CD14-positive monocyte (primary cell): ENCODE measurements around the gene CIRBP. TPM values are rescaled to one million over a fixed set of nuclear protein-coding genes. Genes with fewer than 3 reads are reported as not detected.

Source experiments
- DNase-seq, 3 donors: peaks; one replicate each; pipeline ENCODE4 v3.0.0-alpha.2; 2011 to 2022
- H2AFZ ChIP-seq: 2 replicates; pipeline ENCODE4 v1.6.0; 2012; ENCODE audit warnings: mild to moderate bottlenecking, low read depth, low read length, inconsistent platforms; ENCODE audit not compliant: insufficient read depth, poor library complexity, severe bottlenecking
- H3K27ac ChIP-seq, 2 donors: 1 replicate in 1 of 2; 2 replicates in 1 of 2; pipeline ENCODE4 v1.5.1; 2012 to 2013; ENCODE audit warnings: low read length in 2 of 2, control low read depth in 1 of 2, inconsistent platforms in 1 of 2, low read depth in 1 of 2, mild to moderate bottlenecking in 1 of 2
- H3K27me3 ChIP-seq, 2 donors: one replicate each; pipeline versions ENCODE4 v1.6.0 to v1.6.1; 2011 to 2013; ENCODE audit warnings: low read length in 2 of 2; ENCODE audit not compliant: control insufficient read depth in 2 of 2, insufficient read depth in 2 of 2
- H3K36me3 ChIP-seq, 2 donors: replicated peaks in 1 of 2; 1 replicate in 1 of 2; 2 replicates in 1 of 2; pipeline versions ENCODE4 v1.5.1 to v1.6.1; 2012 to 2013; ENCODE audit warnings: low read length in 2 of 2, control low read depth in 1 of 2, inconsistent platforms in 1 of 2, mild to moderate bottlenecking in 1 of 2; ENCODE audit not compliant: insufficient read depth in 2 of 2, control insufficient read depth in 1 of 2
- H3K4me1 ChIP-seq, 2 donors: 1 replicate in 1 of 2; 2 replicates in 1 of 2; pipeline versions ENCODE4 v1.5.1 to v1.6.1; 2012 to 2013; ENCODE audit warnings: low read length in 2 of 2, control low read depth in 1 of 2, inconsistent platforms in 1 of 2, mild to moderate bottlenecking in 1 of 2, moderate library complexity in 1 of 2; ENCODE audit not compliant: insufficient read depth in 2 of 2, control insufficient read depth in 1 of 2
- H3K4me2 ChIP-seq: replicated peaks from 2 replicates; pipeline ENCODE3; 2012; ENCODE audit warnings: low read length, moderate library complexity, mild to moderate bottlenecking; ENCODE audit not compliant: poor library complexity, severe bottlenecking; ENCODE audit errors: extremely low read depth
- H3K4me3 ChIP-seq, 3 experiments: fragments of 200-600 bp in 1 of 3; sonication (generic) in 1 of 3; replicated peaks in 1 of 3; 1 replicate in 2 of 3; 2 replicates in 1 of 3; pipeline ENCODE4 v1.5.1; 2011 to 2013; ENCODE audit warnings: low read length in 3 of 3, mild to moderate bottlenecking in 3 of 3, control low read depth in 2 of 3, low read depth in 2 of 3, inconsistent platforms in 1 of 3, moderate library complexity in 1 of 3
- H3K79me2 ChIP-seq: 2 replicates; pipeline ENCODE4 v1.6.0; 2012; ENCODE audit warnings: mild to moderate bottlenecking, control low read depth, inconsistent platforms, low read length, moderate library complexity; ENCODE audit not compliant: insufficient read depth
- H3K9ac ChIP-seq: 2 replicates; pipeline ENCODE4 v1.6.0; 2017; ENCODE audit warnings: low read length, mild to moderate bottlenecking; ENCODE audit not compliant: insufficient read depth, poor library complexity, severe bottlenecking
- H3K9me3 ChIP-seq, 2 donors: replicated peaks in 1 of 2; 1 replicate in 1 of 2; 2 replicates in 1 of 2; pipeline versions ENCODE4 v1.5.1 to v1.6.1; 2012 to 2013; ENCODE audit warnings: low read length in 2 of 2, control low read depth in 1 of 2; ENCODE audit not compliant: control insufficient read depth in 1 of 2, insufficient read depth in 1 of 2
- H4K20me1 ChIP-seq: 2 replicates; pipeline ENCODE4 v1.6.0; 2012; ENCODE audit warnings: mild to moderate bottlenecking, low read length, control low read depth, moderate library complexity; ENCODE audit not compliant: insufficient read depth
- H3K27ac Mint-ChIP-seq, 7 donors: one replicate each; pipeline ENCODE4 v1.8.0; 2020; ENCODE audit warnings: mild to moderate bottlenecking in 7 of 7, mixed read lengths in 7 of 7, moderate library complexity in 6 of 7, inconsistent platforms in 2 of 7
- H3K27me3 Mint-ChIP-seq, 3 donors: one replicate each; pipeline ENCODE4 v1.8.0; 2021 to 2022; ENCODE audit warnings: low read depth in 3 of 3, mild to moderate bottlenecking in 3 of 3, mixed read lengths in 3 of 3, moderate library complexity in 3 of 3, inconsistent platforms in 1 of 3
- H3K36me3 Mint-ChIP-seq, 2 donors: one replicate each; pipeline ENCODE4 v1.8.0; 2020; ENCODE audit warnings: mixed read lengths in 2 of 2, inconsistent platforms in 1 of 2, mild to moderate bottlenecking in 1 of 2
- H3K4me1 Mint-ChIP-seq: one replicate; pipeline ENCODE4 v1.8.0; 2020; ENCODE audit warnings: mild to moderate bottlenecking, mixed read lengths
- H3K4me3 Mint-ChIP-seq, 2 donors: one replicate each; pipeline ENCODE4 v1.8.0; 2020; ENCODE audit warnings: mild to moderate bottlenecking in 2 of 2, mixed read lengths in 2 of 2, moderate library complexity in 1 of 2
- H3K9me3 Mint-ChIP-seq, 7 donors: one replicate each; pipeline ENCODE4 v1.8.0; 2020 to 2022; ENCODE audit warnings: mixed read lengths in 7 of 7, mild to moderate bottlenecking in 6 of 7, moderate library complexity in 6 of 7, inconsistent platforms in 2 of 7
- CTCF ChIP-seq: fragments of 200-600 bp; IDR thresholded peaks from one replicate; pipeline ENCODE4 v1.8.0; 2022; ENCODE audit warnings: antibody characterized with exemption, mild to moderate bottlenecking
- WGBS: methylation state at CpG from one replicate; pipeline ENCODE4 v1.1.5; 2013; ENCODE audit warnings: missing lambda C conversion rate; ENCODE audit not compliant: insufficient coverage; 5-methylcytosine and 5-hydroxymethylcytosine counted together
- intact Hi-C, 2 donors: fragments of 100-400 bp; cut with micrococcal nuclease; formaldehyde crosslinking; loops; one replicate each; pipeline versions ENCODE4 v1.15.0 to v1.15.1; 2023
- polyA plus RNA-seq, 3 donors: library from polyadenylated mRNA; depleted of rRNA in 1 of 3; unstranded in 2 of 3; stranded (reverse) in 1 of 3; fragments of 300-500 nt in 2 of 3; fragments of >200 nt in 1 of 3; fragmentation: Illumina TruSeq in 2 of 3; gene quantifications; 1 replicate in 2 of 3; 2 replicates in 1 of 3; pipeline ENCODE4 v1.2.3, GENCODE V29; 2012 to 2021

The CIRBP gene
- polyA plus RNA-seq, 3 donors = 39.6 to 600 (median 51.1) TPM

GRCh38 chr19:1264801-1265614 is 4.1 kb upstream of the CIRBP start:
- H3K36me3 ChIP-seq = no peaks in the 10 kb centered on the region
- intact Hi-C loops = loop anchor here in 1 of 2 donors (5.0 kb wide), 1 partner anchor 163 kb away; the partner anchor contains the start of gene GPX4
- peaks cover 12 to 22% (median 14%) of the 10 kb centered on the region in 3 donors for H3K27me3 Mint-ChIP-seq
- no peak overlapping the region for H3K4me3 ChIP-seq
- no peak overlapping the region for H3K9ac ChIP-seq
- peak in 2 of 3 donors; percentile 60 to 82 for DNase-seq
- peaks cover 0 to 2% (median 0%) of the 10 kb centered on the region in 7 donors for H3K9me3 Mint-ChIP-seq
- TF ChIP-seq CTCF = no peak
- peaks cover 49% of the 10 kb centered on the region for H3K4me1 Mint-ChIP-seq
- H4K20me1 ChIP-seq = peaks cover 32% of the 10 kb centered on the region
- no peak overlapping the region for H2AFZ ChIP-seq
- no peak overlapping the region for H3K4me2 ChIP-seq
- peak overlapping the region in 4 of 7 donors; percentile 26 to 70 (median 54) for H3K27ac Mint-ChIP-seq
- H3K4me1 ChIP-seq = peaks cover 61 to 75% of the 10 kb centered on the region in 2 donors
- peaks cover 22% of the 10 kb centered on the region for H3K79me2 ChIP-seq
- H3K27me3 ChIP-seq = peaks cover 0 to 8% of the 10 kb centered on the region in 2 donors
- H3K27ac ChIP-seq = peak overlapping the region in 1 of 2 donors; percentile 9
- H3K36me3 Mint-ChIP-seq = peaks cover 0 to 5% of the 10 kb centered on the region in 2 donors
- 91% methylated on average over 22 of the region's 26 CpGs for WGBS
- peak overlapping the region; percentile 9 to 37 for H3K4me3 Mint-ChIP-seq
- no peaks in the 10 kb centered on the region for H3K9me3 ChIP-seq

DNA sequence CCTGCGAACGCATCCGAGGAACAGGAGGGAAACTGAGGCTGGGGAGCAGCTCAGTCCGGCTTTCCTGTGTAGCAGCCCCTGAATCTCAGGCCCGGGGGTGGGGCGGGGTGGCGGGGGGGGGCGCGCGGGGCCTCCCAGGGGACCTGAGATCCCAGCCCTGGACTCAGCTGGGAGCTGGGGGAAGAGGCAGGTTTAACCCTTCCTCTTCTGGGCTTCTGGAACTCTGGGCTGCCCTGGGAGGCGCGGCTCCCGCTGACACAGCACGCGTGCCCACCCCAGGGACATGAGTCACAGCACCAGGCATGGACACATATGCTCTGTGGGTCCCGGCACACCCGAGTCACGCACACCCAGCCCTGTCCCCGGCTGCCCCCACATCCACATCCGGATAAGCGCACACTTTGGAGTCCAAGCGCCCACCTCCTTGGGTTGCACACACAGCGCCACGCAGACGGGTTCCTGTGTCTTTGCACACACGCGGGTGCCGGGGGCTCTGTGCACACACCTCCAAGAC is 3.5 kb upstream of the CIRBP start:
- intact Hi-C loops = loop anchor here in 1 of 2 donors (5.0 kb wide), 1 partner anchor 163 kb away; the partner anchor contains the start of gene GPX4
- H4K20me1 ChIP-seq = peaks cover 33% of the 10 kb centered on the region
- Mint-ChIP-seq H3K9me3 (peaks cover 0 to 2% (median 0%) of the 10 kb centered on the region in 7 donors), H3K4me3 (peak overlapping the region; percentile 68 to 74), H3K27me3 (peaks cover 11 to 22% (median 14%) of the 10 kb centered on the region in 3 donors), H3K27ac (peak overlapping the region in 6 of 7 donors; percentile 60 to 83 (median 73)), H3K4me1 (peaks cover 55% of the 10 kb centered on the region), H3K36me3 (peaks cover 6 to 8% of the 10 kb centered on the region in 2 donors)
- peak overlapping the region; percentile 89 for H3K4me2 ChIP-seq
- peak overlapping the region; percentile 75 for H2AFZ ChIP-seq
- peak overlapping the region; percentile 19 to 79 for H3K27ac ChIP-seq
- 16% methylated on average over 18 of the region's 28 CpGs for WGBS
- H3K27me3 ChIP-seq = peaks cover 0 to 8% of the 10 kb centered on the region in 2 donors
- no peak for TF ChIP-seq CTCF
- H3K4me3 ChIP-seq = peak overlapping the region in 2 of 3 experiments; percentile 39 to 77
- H3K36me3 ChIP-seq = peaks cover 0 to 3% of the 10 kb centered on the region in 2 donors
- peaks cover 24% of the 10 kb centered on the region for H3K79me2 ChIP-seq
- H3K9ac ChIP-seq = peak overlapping the region; percentile 71
- no peaks in the 10 kb centered on the region for H3K9me3 ChIP-seq
- H3K4me1 ChIP-seq = peaks cover 61 to 75% of the 10 kb centered on the region in 2 donors
- peak; percentile 88 to 96 (median 91) for DNase-seq
